ENCODE data around the gene CAPZA1.

- TF ChIP-seq CTCF (IDR thresholded peaks at IDR 0.05 in 8 of 11, conservative IDR thresholded peaks at IDR 0.05 in 3 of 11) (no peak), POLR2A (IDR thresholded peaks at IDR 0.05) (no peak), POLR2AphosphoS5 (IDR thresholded peaks at IDR 0.05) (no peak)
Measured at GRCh38 chr1:112636597-112637253, 17.1 kb downstream of the CAPZA1 start.
